Measurements from ENCODE around the gene GPR132.

The GPR132 gene

GRCh38 chr14:105020815-105021655 lies 44.2 kb downstream of the GPR132 start, which contains the start of gene CDCA4:
CDCA4 (minus strand) TSS chr14:105021083; CDS start chr14:105011929, 9,154 bp downstream.
- peak; percentile 97 for DNase-seq (ENCODE audit: low read depth)

- DNase-seq (ENCODE audit: low read depth) = peak; percentile 35
These were observed 45.1 kb downstream of the GPR132 start for GRCh38 chr14:105019861-105020814.

- no peak for DNase-seq (ENCODE audit: low read depth)
These were observed 46.8 kb downstream of the GPR132 start for GRCh38 chr14:105018414-105018813.

- DNase-seq (ENCODE audit: low read depth) = no peak
These were observed 49.3 kb downstream of the GPR132 start for GRCh38 chr14:105015905-105016304.

- no peak for DNase-seq (ENCODE audit: low read depth)
These were observed 50.0 kb downstream of the GPR132 start for GRCh38 chr14:105015242-105015641.

- DNase-seq (ENCODE audit: low read depth) = no peak
These were observed 50.6 kb downstream of the GPR132 start for GRCh38 chr14:105014631-105015030.

GRCh38 chr14:105014032-105014431 lies 51.2 kb downstream of the GPR132 start:
- DNase-seq (ENCODE audit: low read depth) = no peak

- no peak for DNase-seq (ENCODE audit: low read depth)
These were observed 52.0 kb downstream of the GPR132 start for GRCh38 chr14:105013150-105013785.

- DNase-seq (ENCODE audit: low read depth) = no peak
These were observed 52.9 kb downstream of the GPR132 start for GRCh38 chr14:105012171-105012985.

- DNase-seq (ENCODE audit: low read depth) = no peak
These were observed 53.8 kb downstream of the GPR132 start for GRCh38 chr14:105011312-105011990.

GRCh38 chr14:105010891-105011291 lies 54.3 kb downstream of the GPR132 start:
- no peak for DNase-seq (ENCODE audit: low read depth)

- DNase-seq (ENCODE audit: low read depth) = no peak
These were observed 55.1 kb downstream of the GPR132 start for GRCh38 chr14:105010106-105010505.

GRCh38 chr14:105007593-105008264 lies 57.5 kb downstream of the GPR132 start:
- no peak for DNase-seq (ENCODE audit: low read depth)

- no peak for DNase-seq (ENCODE audit: low read depth)
These were observed 58.2 kb downstream of the GPR132 start for GRCh38 chr14:105006831-105007592.

- no peak for DNase-seq (ENCODE audit: low read depth)
These were observed 59.0 kb downstream of the GPR132 start for GRCh38 chr14:105005929-105006830.

- DNase-seq (ENCODE audit: low read depth) = no peak
These were observed 59.8 kb downstream of the GPR132 start for GRCh38 chr14:105005329-105005928.
